T-helper 2 cell (primary cell): ENCODE measurements around the gene PAQR4.
"Not testable (repeated sequence)": the region's sequence is repeated elsewhere in the genome, so short reads cannot be mapped to it uniquely, and the experiment has no call there.

Experiments used
- DNase-seq, 5 experiments: peaks; one replicate each; pipeline versions ENCODE4 v3.0.0 to v3.0.0-alpha.2; 2012 to 2022
- total RNA-seq, 2 donors: gene quantifications; one replicate each; lab custom pipeline; 2026; lab: John Stamatoyannopoulos, UW

PAQR4 gene
- total RNA-seq = 4.1 to 5.0 reads per million in 2 donors

DNA sequence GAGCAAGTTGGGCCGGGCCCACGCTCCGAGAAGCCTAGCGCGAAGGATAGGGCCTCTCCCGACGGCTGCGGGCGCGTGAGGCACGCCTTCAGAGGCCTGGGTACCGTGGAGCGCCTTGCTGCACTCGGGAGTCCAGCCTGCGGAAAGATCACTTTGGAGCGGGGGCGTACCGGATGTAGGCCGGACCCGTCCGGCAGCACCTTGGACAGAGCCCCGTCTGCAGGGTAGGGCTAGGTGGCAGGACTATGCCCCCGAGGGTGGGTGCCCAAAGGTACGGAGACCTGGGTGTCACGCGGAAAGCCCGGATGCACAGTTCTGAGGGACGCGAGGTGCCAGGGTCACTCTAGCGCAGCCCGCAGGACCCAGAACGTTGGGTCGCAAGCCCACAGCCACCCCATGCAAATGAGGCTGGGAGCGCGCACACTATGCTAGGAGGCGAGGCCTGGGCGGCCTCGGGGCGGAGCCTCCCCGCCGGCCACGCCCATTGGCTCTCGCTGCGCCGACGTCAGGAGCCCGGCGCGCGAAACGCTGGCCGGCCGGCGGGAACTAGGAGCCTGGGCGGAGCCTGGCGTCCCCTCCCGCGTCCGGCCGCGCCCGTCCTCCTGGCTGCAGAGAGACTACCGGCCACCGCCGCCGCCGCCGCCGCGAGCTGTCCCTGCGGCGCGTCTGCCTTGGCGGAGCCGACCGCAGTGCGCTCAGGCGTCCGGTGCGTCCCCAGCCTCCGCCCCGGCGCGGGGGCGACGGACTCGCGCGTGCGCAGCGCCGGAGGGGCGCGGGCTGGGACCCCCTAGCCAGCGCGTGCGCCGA lies at the start of gene PAQR4:
TSS of gene PAQR4 (plus strand) at position 611 of the 807 bp plus-strand sequence. CDS start 327 bp downstream, outside the sequence.
- DNase-seq = peak; percentile 61 to 88 (median 66)

DNA sequence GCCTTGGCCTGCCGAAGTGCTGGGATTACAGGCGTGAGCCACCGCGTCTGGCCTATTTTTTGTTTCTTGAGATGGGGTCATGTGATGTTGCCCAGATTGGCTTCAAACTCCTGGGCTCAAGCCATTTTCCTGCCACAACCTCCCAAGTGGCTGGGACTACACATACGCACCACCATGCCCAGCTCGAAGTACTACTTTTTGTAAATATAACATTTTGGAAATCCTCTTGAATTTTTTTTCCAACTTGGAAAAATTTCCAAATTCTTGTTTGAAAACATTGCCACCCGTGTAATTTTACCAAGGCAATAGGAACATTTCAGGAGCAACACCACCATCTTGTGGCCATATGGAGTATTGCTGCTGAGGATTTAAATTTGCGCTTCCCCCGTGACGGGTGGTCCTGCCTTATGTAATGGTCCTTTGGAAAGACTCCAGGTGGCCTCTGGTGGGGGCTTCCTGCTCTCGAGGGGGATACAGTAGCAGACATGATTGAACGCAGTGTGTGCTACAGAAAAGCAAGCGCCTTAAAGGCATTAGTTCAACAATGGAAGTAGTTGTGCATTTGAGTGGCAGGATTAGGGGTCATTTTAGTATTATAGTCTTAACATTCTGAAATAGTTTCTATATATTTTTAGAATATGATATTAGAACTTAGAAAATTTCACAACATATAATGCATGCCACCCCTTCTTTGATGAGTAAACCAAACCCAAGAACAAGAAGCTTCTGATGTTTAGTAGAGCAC lies 49.5 kb upstream of the PAQR4 start:
- DNase-seq = peak in 4 of 5 experiments; percentile 39 to 65 (median 46)

DNA sequence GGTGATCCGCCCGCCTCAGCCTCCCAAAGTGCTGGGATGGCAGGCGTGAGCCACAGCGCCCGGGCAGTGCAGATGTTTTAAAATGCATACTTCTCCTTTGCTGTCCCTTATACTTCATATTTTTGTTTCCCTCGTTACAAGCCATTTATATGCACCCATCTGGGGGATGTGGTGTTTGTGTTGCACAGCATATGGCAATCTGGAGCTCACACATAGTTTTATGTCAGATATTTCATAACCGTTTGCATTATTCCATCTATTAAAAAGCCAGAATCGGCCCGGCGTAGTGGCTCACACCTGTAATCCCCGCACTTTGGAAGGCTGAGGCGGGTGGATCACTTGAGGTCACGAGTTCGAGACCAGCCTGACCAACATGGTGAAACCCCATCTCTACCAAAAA lies 45.7 kb upstream of the PAQR4 start:
- no peak for DNase-seq

DNA sequence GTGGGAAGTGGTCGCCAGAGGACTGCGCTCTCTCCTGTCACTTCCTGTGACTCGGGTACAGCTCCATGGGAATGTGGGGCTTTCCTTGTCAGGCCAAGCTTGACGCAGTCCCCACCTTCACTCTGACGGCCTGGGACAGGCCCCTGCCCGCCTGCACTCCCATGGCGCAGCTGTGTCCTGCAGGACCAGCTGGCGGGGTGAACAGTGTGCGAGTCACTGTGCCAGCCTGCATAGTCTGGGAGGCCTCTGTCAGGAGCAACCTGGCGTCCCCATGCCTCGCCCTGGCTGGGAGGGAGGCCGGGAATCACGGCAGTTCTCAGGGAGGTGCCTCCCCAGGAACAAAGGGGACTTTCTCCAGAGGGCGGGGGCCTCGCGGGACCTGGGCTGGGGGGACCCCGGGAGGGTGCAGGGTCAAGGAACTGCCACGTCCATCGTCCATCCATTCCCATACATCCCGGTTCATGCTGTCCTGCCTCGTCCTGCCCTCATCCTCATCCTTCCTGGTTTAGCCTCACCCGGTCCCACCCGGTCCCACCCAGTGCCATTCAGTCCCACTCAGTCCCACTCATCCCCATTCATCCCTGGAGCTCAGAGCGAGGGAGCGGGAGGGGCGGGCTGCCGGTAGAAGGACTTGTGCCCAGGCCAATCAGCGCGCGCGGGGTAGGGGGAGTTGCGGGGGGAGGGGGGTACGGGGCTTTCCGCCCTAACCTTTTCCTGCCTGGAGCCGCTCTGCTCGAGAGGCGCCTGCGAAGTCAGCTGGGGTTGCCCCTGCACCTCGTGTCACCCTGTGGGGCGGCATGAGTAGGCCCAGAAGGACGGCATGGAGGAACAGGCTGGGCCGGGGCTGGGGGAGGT lies 44.0 kb upstream of the PAQR4 start:
- DNase-seq = no peak

DNA sequence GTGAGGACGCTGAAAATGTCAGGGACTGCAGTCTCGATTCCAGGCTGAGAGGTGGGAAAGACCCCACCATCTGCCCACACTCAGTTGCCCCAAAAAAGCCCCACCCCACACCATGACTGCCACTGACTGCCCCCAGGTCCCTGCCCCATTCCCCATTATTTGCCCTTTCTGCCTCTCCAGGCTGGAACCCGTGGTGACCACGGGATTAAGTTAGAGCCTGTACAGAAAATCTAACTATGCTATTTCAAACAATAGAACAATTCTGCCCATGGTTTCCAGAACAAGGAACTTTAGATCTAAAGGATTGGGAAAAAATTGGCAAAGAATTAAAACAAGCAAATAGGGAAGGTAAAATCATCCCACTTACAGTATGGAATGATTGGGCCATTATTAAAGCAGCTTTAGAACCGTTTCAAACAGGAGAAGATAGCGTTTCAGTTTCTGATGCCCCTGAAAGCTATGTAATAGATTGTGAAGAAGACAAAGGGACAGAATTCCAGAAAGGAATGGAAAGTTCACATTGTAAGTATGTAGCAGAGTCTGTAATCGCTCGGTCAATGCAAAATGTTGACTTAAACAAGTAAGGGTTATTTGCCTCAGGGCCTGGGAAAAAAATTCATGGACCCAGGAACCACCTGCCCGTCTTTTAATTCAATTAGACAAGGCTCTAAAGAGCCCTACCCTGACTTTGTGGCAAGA lies 43.0 kb upstream of the PAQR4 start:
- no peak for DNase-seq

DNA sequence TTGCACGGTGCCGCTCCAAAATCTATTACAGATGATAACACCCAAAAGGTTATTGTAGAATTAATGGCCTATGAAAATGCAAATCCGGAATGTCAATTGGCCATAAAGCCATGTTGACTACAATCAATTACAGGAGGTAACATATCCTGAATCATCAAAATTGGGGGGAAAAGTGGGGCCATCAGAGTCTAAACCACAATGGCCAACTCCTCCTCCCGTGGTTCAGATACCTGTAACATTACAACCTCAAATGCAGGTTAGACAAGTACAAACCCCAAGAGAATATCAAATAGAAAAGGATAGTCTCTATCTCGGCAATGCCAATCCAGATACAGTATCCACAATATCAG lies 42.5 kb upstream of the PAQR4 start:
- DNase-seq = no peak

DNA sequence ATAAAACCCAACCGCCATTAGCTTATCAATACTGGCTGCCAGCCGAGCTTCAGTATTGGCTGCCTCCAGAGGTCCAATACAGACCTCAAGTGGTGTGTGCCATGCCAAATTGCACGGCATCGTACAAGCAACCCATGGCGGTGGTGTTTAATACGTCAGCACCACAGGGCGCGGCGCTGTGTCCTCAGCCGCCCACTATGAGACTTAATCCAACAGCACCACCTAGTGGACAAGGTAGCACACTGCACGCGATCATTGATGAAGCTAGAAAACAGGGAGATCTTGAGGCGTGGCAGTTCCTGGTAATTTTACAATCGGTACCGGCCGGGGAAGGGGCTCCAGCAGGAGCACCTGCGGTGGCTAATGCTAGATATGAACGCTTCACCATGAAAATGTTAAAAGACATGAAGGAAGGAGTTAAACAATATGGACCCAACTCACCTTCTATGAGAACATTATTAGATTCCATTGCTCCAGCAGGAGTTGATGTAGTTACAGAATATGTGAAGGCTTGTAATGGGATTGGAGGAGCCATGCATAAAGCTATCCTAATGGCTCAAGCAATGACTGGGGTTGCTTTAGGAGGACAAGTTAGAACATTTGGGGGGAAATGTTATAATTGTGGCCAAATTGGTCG lies 42.0 kb upstream of the PAQR4 start:
- DNase-seq = peak; percentile 65 to 89 (median 81)

DNA sequence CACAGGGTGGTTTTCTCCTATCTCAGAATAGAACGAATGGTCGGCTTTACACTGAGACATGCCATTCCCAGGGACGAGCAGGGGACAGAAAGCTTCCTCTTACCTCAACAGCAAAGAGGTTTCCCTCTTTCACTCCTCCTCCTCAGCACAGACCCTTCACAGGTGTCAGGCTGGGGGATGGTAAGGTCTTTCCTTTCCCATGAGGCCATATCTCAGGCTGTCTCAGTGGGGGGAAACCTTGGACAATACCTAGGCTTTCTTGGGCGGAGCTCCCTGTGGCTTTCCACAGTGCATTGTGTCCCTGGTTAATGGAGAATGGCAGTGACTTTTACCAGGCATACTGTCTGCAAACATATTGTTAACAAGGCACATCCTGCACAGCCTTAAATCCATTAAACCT lies 41.0 kb upstream of the PAQR4 start:
- not testable (repeated sequence) for DNase-seq

DNA sequence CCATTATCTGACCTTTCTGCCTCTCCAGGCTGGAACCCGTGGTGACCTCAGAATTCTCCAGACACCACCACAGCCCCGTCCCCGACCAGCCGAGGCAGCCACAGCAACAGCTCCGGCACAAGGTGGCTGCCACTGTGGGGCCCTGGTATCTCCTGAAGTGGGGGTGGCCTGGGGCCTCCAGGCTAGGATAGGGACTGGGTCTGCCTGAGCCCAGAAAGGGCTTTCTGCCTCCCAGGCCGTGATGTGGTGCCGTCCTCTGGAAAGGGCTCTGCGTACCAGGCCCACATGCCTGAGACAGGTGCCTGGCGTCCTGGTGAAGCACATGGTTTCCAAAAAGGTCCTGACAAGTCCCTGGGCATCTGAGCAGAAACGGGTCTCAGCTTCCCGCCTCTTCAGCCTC lies 40.4 kb upstream of the PAQR4 start:
- no peak for DNase-seq

DNA sequence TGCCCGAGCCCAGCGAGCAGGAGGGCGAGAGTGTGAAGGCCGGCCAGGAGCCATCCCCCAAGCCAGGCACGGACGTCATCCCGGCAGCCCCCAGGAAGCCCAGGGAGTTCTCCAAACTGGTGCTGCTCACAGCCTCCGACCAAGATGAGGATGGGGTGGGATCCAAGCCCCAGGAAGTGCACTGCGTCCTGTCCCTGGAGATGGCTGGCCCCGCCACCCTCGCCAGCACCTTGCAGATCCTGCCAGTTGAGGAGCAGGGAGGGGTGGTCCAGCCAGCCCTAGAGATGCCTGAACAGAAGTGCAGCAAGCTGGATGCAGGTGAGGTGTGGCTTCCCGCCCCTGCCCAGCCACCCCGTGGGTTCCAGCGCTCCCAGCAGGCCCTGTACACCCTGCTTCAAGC lies 39.5 kb upstream of the PAQR4 start:
- DNase-seq = no peak

DNA sequence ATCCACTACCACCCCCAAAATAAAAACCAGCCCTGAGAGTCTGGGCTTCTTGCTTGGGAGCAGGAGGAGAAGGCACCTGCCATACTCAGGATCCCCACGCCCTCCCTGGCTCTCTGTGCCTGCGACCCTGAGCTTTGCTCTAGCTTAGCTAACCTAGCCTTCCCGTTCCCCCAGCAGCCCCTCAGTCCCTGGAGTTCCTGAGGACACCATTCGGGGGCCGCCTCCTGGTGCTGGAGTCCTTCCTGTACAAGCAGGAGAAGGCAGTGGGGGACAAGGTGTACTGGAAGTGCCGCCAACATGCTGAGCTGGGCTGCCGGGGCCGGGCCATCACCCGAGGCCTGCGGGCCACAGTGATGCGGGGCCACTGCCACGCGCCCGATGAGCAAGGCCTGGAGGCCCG lies 38.9 kb upstream of the PAQR4 start:
- no peak for DNase-seq

DNA sequence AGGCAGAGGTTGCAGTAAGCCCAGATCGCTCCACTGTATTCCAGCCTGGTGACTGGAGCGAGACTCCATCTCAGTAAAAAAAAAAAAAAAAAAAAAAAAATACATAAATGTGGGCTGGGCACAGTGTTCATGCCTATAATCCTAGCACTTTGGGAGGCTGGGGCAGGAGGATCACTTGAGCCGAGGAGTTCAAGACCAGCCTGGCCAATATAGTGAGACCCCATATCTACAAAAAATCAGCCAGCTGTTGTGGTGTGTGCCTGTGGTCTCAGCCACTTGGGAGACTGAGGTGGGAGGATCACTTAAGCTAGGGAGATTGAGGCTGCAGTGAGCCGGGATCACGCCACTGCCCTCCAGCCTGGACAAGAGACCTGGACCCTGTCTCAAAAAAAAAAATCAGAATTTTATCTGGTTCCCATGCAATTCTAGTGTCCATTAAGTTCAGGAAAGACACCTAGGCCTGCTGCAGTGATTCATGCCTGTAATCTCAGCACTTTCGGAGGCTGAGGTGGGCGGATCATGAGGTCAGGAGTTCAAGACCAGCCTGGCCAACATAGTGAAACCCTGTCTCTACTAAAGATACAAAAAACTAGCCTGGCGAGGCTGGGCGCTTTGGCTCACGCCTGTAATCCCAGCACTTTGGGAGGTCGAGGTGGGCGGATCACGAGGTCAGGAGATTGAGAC lies 37.8 kb upstream of the PAQR4 start:
- not testable (repeated sequence) for DNase-seq

DNA sequence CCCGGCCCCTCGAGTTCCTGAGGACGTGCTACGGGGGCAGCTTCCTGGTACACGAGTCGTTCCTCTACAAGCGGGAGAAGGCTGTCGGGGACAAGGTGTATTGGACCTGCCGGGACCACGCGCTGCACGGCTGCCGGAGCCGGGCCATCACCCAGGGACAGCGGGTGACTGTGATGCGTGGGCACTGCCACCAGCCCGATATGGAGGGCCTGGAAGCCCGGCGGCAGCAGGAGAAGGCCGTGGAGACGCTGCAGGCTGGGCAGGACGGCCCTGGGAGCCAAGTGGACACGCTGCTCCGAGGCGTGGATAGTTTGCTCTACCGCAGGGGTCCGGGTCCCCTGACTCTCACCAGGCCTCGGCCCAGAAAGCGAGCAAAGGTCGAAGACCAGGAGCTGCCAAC lies 36.0 kb upstream of the PAQR4 start:
- DNase-seq = no peak

DNA sequence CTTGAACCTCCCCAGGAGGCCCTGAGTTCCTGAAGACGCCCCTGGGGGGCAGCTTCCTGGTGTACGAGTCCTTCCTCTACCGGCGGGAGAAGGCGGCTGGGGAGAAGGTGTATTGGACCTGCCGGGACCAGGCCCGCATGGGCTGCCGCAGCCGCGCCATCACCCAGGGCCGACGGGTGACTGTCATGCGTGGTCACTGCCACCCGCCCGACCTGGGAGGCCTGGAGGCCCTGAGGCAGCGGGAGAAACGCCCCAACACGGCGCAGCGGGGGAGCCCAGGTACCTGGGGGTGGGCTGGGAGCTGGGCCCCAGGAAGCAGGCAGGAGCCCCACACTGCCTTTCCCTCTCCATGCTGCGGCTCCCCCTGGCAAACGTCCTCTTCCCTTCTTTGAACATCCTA lies 35.4 kb upstream of the PAQR4 start:
- no peak for DNase-seq

DNA sequence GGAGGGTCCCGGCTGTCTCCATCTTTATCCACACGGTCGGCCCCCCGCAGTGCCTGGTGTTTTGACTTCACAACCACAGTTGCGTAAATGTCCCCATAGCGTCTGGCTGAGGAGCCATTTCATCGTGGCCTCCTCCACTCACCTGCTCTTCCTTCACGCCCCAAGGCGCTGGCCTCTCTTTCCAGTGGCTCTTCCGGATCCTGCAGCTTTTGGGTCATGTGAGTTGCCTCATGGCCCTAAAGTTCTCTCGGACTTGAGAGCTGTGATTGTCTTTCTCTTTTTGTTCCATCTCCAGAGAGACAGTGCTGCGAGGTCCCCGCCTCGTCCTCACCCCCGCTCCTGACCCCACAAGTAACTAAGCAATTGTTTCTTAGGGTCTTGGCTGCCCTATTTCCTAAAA lies 34.7 kb upstream of the PAQR4 start:
- DNase-seq = no peak

DNA sequence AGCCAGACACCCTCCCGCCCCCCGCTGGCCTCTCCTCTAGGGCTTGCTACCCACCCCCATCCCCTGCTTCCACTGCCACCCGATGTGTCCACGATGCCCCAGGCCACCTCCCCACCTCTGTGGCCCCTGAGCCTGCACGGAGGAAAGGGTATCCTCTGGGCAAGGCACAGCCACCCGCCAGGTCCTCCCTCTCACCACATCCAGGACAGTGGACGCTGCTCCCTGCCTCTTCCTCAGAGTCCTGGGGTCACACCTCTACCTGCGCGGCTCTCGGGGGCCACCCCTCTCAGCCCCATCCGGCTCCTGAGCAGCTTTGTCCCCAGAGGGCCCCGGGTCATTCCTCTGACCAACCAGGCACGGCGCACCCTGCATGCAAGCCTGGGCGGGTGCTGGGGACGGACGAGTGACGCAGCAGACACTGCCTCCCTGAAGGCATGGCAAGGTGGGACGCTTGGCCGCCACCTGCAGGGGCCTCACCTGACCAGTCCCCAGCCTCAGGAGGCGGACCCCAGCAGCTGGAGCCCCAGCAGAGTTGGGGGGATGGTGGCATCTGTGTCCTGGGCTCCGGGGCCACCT lies 32.6 kb upstream of the PAQR4 start:
- no peak for DNase-seq

DNA sequence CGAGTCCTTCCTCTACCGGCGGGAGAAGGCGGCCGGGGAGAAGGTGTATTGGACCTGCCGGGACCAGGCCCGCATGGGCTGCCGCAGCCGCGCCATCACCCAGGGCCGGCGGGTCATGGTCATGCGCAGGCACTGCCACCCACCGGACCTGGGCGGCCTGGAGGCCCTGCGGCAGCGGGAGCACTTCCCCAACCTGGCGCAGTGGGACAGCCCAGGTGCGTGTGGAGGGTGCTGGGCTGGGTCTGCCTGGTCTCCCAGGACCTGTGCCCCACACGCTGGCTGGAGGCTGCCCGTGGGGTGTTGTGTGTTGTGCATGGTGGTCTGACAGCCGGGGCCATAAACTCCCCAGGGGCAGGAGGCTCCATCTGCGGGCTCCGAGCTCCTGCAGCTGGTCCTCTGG lies 32.0 kb upstream of the PAQR4 start:
- no peak for DNase-seq

DNA sequence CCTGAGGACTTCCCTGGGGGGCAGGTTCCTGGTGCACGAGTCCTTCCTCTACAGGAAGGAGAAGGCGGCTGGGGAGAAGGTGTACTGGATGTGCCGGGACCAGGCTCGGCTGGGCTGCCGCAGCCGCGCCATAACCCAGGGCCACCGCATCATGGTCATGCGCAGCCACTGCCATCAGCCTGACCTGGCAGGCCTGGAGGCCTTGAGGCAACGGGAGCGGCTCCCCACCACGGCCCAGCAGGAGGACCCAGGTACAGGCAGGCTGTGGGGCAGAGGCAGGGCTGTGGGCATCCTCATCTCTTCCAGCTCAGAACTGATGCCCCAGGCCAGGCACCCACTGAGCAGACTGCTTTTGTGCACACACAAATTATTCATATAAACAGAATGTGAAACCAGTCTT lies 30.9 kb upstream of the PAQR4 start:
- no peak for DNase-seq

DNA sequence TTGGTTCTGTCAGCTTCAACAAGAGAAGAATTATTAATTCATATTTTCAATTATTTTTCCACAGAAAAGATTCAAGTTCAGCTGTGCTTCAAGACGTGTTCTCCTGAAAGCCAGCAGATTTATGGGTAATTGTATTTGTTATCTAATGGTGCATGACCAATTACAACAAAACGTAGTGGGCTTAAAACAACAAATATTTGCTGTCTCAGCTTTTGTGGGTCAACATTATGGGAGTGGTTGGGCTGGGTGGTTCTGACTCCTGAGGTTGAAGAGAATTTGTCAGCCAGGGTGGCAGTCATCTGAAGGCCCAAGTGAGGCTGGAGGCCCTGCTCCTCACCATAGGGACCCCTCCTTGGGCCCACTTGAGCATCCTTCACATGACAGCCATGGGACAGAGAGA lies 29.2 kb upstream of the PAQR4 start:
- no peak for DNase-seq

DNA sequence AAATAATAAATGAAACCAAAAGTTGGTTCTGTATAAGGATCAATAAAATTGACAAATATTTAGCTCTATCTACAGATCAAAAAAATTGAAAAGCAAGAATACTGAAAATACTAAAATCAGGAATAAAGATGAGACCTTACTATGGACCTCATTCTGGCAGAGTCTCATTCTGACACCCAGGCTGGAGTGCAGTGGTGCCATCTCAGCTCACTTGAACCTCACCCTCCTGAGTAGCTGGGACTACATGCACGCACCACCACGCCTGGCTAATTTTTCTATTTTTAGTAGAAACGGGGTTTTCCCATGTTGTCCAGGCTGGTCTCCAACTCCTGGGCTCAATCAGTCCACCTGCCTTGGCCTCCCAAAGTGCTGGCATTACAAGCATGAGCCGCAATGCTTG lies 27.1 kb upstream of the PAQR4 start:
- DNase-seq = no peak

DNA sequence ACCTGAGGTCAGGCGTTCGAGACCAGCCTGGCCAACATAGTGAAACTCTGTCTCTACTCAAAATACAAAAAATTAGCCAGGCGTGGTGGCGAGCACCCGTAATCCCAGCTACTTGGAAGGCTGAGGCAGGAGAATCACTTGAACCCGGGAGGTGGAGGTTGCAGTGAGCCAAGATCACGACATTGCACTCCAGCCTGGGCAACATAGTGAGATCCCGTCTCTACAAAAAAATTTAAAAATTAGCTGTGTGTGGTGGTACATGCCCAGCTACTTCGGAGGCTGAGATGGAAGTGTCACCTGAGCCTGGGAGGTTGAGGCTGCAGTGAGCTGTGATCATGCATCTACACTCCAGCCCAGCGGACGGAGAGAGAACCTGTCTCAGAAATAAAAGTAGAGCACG lies 25.4 kb upstream of the PAQR4 start:
- DNase-seq = not testable (repeated sequence)
